Breast epithelium (tissue), 4 donors: ENCODE data around the gene KCTD6. TPM values are rescaled to one million over a fixed set of nuclear protein-coding genes. Genes with fewer than 3 reads are reported as not detected.

Experiments used
- DNase-seq, 2 donors: peaks; one replicate each; pipeline ENCODE4 v3.0.0-alpha.2; 2019; ENCODE audit warnings: low spot score in 2 of 2
- H3K27ac ChIP-seq, 2 donors: fragments of 200-600 bp; sonication (generic) in 1 of 2; one replicate each; pipeline ENCODE4 v1.5.1; 2016 to 2019; ENCODE audit warnings: mild to moderate bottlenecking in 1 of 2
- H3K27me3 ChIP-seq, 2 donors: fragments of 200-600 bp; sonication (generic) in 1 of 2; one replicate each; pipeline versions ENCODE4 v1.5.1 to v1.6.0; 2017 to 2019; ENCODE audit warnings: control low read depth in 1 of 2, mild to moderate bottlenecking in 1 of 2
- H3K36me3 ChIP-seq: fragments of 200-600 bp; one replicate; pipeline ENCODE4 v1.5.1; 2019
- H3K4me1 ChIP-seq, 2 donors: fragments of 200-600 bp; sonication (generic); one replicate each; pipeline ENCODE4 v1.5.1; 2016 to 2019; ENCODE audit warnings: control low read depth in 1 of 2
- H3K4me3 ChIP-seq, 3 donors: fragments of 200-600 bp; sonication (generic); 1 replicate in 2 of 3; 2 replicates in 1 of 3; pipeline ENCODE4 v1.5.1; 2016 to 2019; ENCODE audit warnings: mild to moderate bottlenecking in 3 of 3, moderate library complexity in 2 of 3
- H3K9me3 ChIP-seq, 2 donors: fragments of 200-600 bp; sonication (generic) in 1 of 2; one replicate each; pipeline ENCODE4 v1.5.1; 2016 to 2019; ENCODE audit warnings: control low read depth in 1 of 2
- POLR2A ChIP-seq: fragments of 450-650 bp; IDR thresholded peaks from one replicate; pipeline ENCODE4 v1.6.1; 2016; ENCODE audit warnings: antibody characterized with exemption, mild to moderate bottlenecking, moderate library complexity
- POLR2AphosphoS5 ChIP-seq, 3 donors: sonication (generic); formaldehyde crosslinking; IDR thresholded peaks; one replicate each; pipeline ENCODE4 v1.6.1; 2017; ENCODE audit warnings: antibody characterized with exemption in 3 of 3
- intact Hi-C: fragments of 100-400 bp; cut with DNase I; formaldehyde crosslinking; loops from one replicate; pipeline ENCODE4 v1.15.1; 2023; ENCODE audit warnings: low total_unique reads
- total RNA-seq, 3 donors: library from RNA; depleted of rRNA; stranded (reverse); fragments of >200 nt; gene quantifications; one replicate each; pipeline ENCODE4 v1.1.0, GENCODE V29; 2016
- TF ChIP-seq, protein P1 (sequence below), 3 donors: fragments of 450-650 bp; IDR thresholded peaks; one replicate each; pipeline ENCODE4 v1.5.1; 2016 to 2017; ENCODE audit warnings: antibody characterized with exemption in 3 of 3, mild to moderate bottlenecking in 3 of 3, moderate library complexity in 3 of 3

KCTD6 gene
- total RNA-seq, 3 donors from 2014 or later, result 15.4 to 30.7 (median 16.3) TPM

DNA sequence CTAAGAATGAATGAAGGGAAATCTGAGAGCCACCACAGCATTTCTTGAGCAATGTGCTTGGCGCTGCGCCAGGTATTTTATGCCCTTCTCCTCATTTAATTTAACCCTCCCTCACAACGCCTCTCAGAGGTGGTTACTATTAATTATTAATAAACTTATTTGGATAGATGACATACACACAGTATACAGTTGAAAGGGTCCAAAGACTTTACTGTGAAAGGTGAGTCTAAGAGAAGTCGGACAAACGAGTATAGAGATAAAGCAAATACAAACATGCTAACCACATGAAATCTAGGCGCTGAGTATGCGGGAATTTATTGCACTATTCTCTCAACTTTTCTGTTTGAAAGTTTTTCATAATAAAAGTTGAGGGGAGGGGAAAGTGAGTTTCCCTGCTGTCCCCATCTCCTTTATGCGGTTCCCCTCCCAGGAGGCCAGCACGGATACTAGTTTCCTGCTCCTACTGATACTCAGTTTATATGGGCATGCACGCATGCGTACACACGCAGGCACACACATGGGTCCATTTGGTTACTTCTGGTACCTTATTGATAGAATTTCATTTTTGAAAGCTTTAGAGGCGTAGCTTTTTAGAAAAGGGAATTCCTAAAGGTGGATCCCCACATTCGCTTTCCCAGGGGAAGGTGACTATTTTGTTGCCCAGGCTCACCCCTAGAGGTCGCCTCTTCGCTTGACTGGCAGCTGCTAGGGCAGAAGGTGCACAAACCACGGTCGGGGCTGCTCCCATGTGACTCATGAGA, 28.5 kb upstream of the KCTD6 start:
- intact Hi-C loops, result no loop called here
- H3K4me3 ChIP-seq, result peak overlapping the region in 2 of 3 donors; percentile 33 to 47
- peak; percentile 59 to 72 for DNase-seq

GRCh38 chr3:58463942-58464271, 28.0 kb upstream of the KCTD6 start:
- TF ChIP-seq POLR2A (no peak), POLR2AphosphoS5 (IDR thresholded peaks at IDR 0.05) (no peak)
- TF ChIP-seq, protein P1, sequence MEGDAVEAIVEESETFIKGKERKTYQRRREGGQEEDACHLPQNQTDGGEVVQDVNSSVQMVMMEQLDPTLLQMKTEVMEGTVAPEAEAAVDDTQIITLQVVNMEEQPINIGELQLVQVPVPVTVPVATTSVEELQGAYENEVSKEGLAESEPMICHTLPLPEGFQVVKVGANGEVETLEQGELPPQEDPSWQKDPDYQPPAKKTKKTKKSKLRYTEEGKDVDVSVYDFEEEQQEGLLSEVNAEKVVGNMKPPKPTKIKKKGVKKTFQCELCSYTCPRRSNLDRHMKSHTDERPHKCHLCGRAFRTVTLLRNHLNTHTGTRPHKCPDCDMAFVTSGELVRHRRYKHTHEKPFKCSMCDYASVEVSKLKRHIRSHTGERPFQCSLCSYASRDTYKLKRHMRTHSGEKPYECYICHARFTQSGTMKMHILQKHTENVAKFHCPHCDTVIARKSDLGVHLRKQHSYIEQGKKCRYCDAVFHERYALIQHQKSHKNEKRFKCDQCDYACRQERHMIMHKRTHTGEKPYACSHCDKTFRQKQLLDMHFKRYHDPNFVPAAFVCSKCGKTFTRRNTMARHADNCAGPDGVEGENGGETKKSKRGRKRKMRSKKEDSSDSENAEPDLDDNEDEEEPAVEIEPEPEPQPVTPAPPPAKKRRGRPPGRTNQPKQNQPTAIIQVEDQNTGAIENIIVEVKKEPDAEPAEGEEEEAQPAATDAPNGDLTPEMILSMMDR (IDR thresholded peaks at IDR 0.05), result no peak
- Histone ChIP-seq H3K27me3 (no peaks in the 10 kb centered on the region), H3K4me1 (no peaks in the 10 kb centered on the region), H3K9me3 (no peaks in the 10 kb centered on the region), H3K27ac (peak overlapping the region; percentile 10 to 40), H3K4me3 (peak overlapping the region in 2 of 3 donors; percentile 33 to 47), H3K36me3 (no peaks in the 10 kb centered on the region)
- DNase-seq, result no peak
- intact Hi-C loops, result no loop called here

More for the DNA sequence above, 28.5 kb upstream of the KCTD6 start:
- Histone ChIP-seq H3K36me3 (no peaks in the 10 kb centered on the region), H3K27ac (peak overlapping the region; percentile 10 to 40), H3K4me1 (no peaks in the 10 kb centered on the region), H3K27me3 (no peaks in the 10 kb centered on the region), H3K9me3 (no peaks in the 10 kb centered on the region)
- no peak for TF ChIP-seq POLR2A
- TF ChIP-seq POLR2AphosphoS5 (IDR thresholded peaks at IDR 0.05), result peak in 1 of 3 donors; percentile 22
- TF ChIP-seq, protein P1 (IDR thresholded peaks at IDR 0.05), result peak in 2 of 3 donors; percentile 63 to 72

GRCh38 chr3:58464866-58465265, 27.0 kb upstream of the KCTD6 start:
- no peak for DNase-seq
- no peaks in the 10 kb centered on the region for H3K9me3 ChIP-seq
- intact Hi-C loops, result loop anchor here (5.0 kb wide), 1 partner anchor 433 kb away; no protein-coding TSS in a partner anchor
- H3K27ac ChIP-seq, result no peak overlapping the region
- no peaks in the 10 kb centered on the region for H3K36me3 ChIP-seq
- no peaks in the 10 kb centered on the region for H3K4me1 ChIP-seq
- H3K4me3 ChIP-seq, result no peak overlapping the region
- TF ChIP-seq POLR2AphosphoS5 (IDR thresholded peaks at IDR 0.05) (no peak), POLR2A (no peak)
- TF ChIP-seq, protein P1 (IDR thresholded peaks at IDR 0.05), result no peak
- H3K27me3 ChIP-seq, result no peaks in the 10 kb centered on the region

GRCh38 chr3:58466899-58467563, 24.9 kb upstream of the KCTD6 start:
- no peaks in the 10 kb centered on the region for H3K27me3 ChIP-seq
- TF ChIP-seq, protein P1 (IDR thresholded peaks at IDR 0.05), result no peak
- TF ChIP-seq POLR2AphosphoS5 (IDR thresholded peaks at IDR 0.05) (no peak), POLR2A (no peak)
- no peaks in the 10 kb centered on the region for H3K9me3 ChIP-seq
- H3K27ac ChIP-seq, result no peak overlapping the region
- intact Hi-C loops, result loop anchor here (5.0 kb wide), 1 partner anchor 435 kb away; no protein-coding TSS in a partner anchor
- no peak overlapping the region for H3K4me3 ChIP-seq
- H3K36me3 ChIP-seq, result no peaks in the 10 kb centered on the region
- H3K4me1 ChIP-seq, result no peaks in the 10 kb centered on the region
- DNase-seq, result no peak

DNA sequence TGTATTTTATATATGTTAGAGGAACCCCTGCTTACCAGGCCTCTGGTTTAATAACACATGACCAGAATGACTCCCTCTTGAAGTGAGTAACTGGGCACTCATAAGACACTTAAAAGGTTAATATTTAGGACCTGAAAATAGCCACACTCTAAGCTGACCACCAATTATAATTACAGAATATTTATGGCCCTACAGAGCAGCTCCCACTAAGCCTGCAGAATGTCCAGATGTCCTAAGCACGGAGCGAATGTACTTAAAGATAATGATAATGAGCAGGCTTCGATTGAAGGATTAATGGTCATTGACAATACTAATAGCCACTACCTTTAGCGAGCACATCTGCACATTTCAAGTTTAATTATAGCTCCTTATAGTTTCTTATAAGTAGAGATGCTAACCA, 22.8 kb upstream of the KCTD6 start:
- no peak for TF ChIP-seq POLR2AphosphoS5 (IDR thresholded peaks at IDR 0.05)
- TF ChIP-seq, protein P1 (IDR thresholded peaks at IDR 0.05), result no peak
- no peak for TF ChIP-seq POLR2A
- intact Hi-C loops, result loop anchor here (5.0 kb wide), 1 partner anchor 437 kb away; no protein-coding TSS in a partner anchor
- H3K36me3 ChIP-seq, result no peaks in the 10 kb centered on the region
- no peaks in the 10 kb centered on the region for H3K4me1 ChIP-seq
- H3K4me3 ChIP-seq, result no peak overlapping the region
- H3K27me3 ChIP-seq, result no peaks in the 10 kb centered on the region
- no peak overlapping the region for H3K27ac ChIP-seq
- no peaks in the 10 kb centered on the region for H3K9me3 ChIP-seq
- no peak for DNase-seq
